Body of pancreas (tissue), 4 donors: ENCODE results near the gene PNPLA2.

Experiments
- CTCF ChIP-seq, 7 experiments: fragments of 450-650 bp in 4 of 7; fragments of 200-600 bp in 3 of 7; sonication (generic) in 3 of 7; IDR thresholded peaks; one replicate each; pipeline ENCODE4 v1.5.1; 2016 to 2019; ENCODE audit warnings: antibody characterized with exemption in 7 of 7
- POLR2A ChIP-seq, 3 donors: fragments of 450-650 bp; IDR thresholded peaks; one replicate each; pipeline ENCODE4 v1.6.1; 2016; ENCODE audit warnings: antibody characterized with exemption in 3 of 3, mild to moderate bottlenecking in 2 of 3

GRCh38 chr11:846496-847098, 27.9 kb downstream of the PNPLA2 start:
- TF ChIP-seq CTCF (IDR thresholded peaks at IDR 0.05) (no peak), POLR2A (IDR thresholded peaks at IDR 0.05) (no peak)
